ENCODE measurements around the gene CDC42EP1.

Gene CDC42EP1

DNA sequence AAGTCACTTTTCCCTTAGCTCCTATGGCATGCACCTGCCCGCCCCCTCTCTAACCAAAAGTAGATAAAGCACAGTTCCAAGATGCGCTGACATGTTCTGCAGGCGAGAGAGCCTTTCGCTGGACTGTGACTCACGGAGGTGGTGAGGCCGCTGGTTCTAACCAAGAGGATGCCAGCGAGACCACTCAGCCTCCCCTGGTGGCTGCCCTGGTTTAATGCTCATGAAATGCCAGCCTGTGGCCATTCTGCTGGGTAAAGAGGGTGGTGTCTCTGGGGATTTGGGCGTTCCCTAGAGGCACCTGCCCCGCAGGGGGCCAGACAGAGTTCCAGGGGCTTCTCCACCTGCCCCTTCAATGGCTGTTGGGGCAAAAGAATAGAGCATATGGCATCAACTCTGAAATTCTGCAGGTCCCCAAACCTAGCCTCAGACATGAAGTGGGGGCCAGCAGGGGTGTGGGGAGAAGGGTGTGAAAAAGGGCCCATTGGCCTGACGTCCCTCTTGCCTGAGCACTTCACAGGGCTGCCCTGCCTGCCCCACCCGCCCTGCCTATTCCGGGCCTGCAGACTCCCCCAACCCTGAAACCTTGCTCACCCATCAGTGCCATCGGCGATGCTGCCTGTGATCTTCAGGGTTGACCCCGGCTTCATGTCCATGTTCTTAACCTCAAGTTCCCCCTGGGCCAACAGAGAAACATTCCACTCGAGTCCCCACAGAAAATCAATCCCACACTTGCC, 11.1 kb downstream of the CDC42EP1 start:
- TF ChIP-seq, protein P1, sequence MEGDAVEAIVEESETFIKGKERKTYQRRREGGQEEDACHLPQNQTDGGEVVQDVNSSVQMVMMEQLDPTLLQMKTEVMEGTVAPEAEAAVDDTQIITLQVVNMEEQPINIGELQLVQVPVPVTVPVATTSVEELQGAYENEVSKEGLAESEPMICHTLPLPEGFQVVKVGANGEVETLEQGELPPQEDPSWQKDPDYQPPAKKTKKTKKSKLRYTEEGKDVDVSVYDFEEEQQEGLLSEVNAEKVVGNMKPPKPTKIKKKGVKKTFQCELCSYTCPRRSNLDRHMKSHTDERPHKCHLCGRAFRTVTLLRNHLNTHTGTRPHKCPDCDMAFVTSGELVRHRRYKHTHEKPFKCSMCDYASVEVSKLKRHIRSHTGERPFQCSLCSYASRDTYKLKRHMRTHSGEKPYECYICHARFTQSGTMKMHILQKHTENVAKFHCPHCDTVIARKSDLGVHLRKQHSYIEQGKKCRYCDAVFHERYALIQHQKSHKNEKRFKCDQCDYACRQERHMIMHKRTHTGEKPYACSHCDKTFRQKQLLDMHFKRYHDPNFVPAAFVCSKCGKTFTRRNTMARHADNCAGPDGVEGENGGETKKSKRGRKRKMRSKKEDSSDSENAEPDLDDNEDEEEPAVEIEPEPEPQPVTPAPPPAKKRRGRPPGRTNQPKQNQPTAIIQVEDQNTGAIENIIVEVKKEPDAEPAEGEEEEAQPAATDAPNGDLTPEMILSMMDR (IDR thresholded peaks at IDR 0.05; ENCODE audit: low read length, missing control alignments): peak; percentile 14

GRCh38 chr22:37571992-37572373, 11.7 kb downstream of the CDC42EP1 start:
- no peak for DNase-seq (ENCODE audit: low read depth)
- H3K4me3 ChIP-seq (replicated peaks; ENCODE audit: low read depth, low read length): no peak overlapping the region
- TF ChIP-seq, protein P1 (IDR thresholded peaks at IDR 0.05; ENCODE audit: low read length, missing control alignments): no peak

More for the DNA sequence above, 11.1 kb downstream of the CDC42EP1 start:
- H3K4me3 ChIP-seq (replicated peaks; ENCODE audit: low read depth, low read length): no peak overlapping the region
- no peak for DNase-seq (ENCODE audit: low read depth)

DNA sequence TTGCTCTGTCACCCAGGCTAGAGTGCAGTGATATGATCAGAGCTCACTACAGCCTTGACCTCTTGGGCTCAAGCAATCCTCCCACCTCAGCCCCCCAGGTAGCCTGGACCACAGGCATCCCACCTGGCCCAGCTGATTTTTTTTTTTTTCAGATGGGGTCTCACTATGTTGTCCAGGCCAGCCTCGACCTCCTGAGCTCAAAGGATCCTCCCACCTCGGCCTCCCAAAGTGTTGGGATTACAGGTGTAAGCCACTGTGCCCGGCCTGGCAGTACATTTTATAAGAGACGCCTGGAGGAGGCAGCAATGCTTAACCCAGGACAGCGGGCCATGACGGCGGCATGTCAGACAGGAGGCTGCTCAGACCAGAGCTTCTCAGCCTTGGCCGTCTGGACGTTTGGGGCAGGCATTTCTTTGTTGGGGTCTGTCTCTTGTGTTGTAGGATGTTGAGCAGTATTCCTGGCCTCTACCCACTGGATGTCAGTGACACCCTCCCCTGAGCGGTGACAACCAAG, 15.3 kb downstream of the CDC42EP1 start:
- TF ChIP-seq, protein P1 (IDR thresholded peaks at IDR 0.05; ENCODE audit: low read length, missing control alignments): no peak
- DNase-seq (ENCODE audit: low read depth): no peak
- H3K4me3 ChIP-seq (replicated peaks; ENCODE audit: low read depth, low read length): no peak overlapping the region

DNA sequence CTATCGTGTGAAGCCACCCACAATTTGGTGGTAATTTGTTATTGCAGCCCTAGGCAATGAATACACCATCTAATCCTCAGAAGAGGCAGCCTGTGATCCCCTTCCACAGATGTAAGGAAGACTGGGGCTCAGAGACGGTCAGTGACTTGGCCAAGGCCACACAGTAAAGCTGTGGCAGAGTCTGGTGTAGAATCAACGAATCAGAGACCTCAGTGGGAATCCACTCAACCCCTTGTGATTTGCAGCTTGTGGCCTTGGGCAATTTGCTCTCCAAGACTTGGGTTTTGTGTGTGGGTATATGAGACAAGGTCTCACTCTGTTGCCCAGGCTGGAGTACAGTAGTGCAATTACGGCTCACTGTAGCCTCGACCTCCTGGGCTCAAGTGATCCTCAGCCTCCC, 17.7 kb downstream of the CDC42EP1 start:
- no peak overlapping the region for H3K4me3 ChIP-seq (replicated peaks; ENCODE audit: low read depth, low read length)
- TF ChIP-seq, protein P1 (IDR thresholded peaks at IDR 0.05; ENCODE audit: low read length, missing control alignments): no peak

GRCh38 chr22:37581504-37581903, 21.2 kb downstream of the CDC42EP1 start:
- no peak for DNase-seq (ENCODE audit: low read depth)
- TF ChIP-seq, protein P1 (IDR thresholded peaks at IDR 0.05; ENCODE audit: low read length, missing control alignments): no peak
- no peak overlapping the region for H3K4me3 ChIP-seq (replicated peaks; ENCODE audit: low read depth, low read length)

More for the DNA sequence above, 17.7 kb downstream of the CDC42EP1 start:
- DNase-seq (ENCODE audit: low read depth): no peak

DNA sequence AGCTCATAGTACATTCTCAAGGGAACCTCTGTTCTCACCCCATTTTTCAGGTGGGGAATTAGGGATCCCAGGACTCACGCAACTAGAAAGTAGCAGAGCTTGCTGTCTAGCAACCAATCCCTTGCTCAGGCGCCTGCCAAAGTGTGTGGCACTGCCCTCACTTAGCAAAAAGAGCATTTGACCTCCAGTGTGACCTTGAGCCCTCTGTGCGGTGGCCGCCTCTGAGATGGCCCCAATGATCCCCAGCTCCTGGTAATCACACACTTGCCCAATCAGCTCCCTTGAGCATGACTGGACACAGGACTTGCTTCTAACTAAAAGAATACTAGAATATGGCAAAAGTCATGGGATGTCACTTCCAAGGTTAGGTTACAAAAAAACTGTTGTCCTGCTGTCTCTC, 22.2 kb downstream of the CDC42EP1 start:
- DNase-seq (ENCODE audit: low read depth): no peak
- no peak overlapping the region for H3K4me3 ChIP-seq (replicated peaks; ENCODE audit: low read depth, low read length)
- TF ChIP-seq, protein P1 (IDR thresholded peaks at IDR 0.05; ENCODE audit: low read length, missing control alignments): no peak

All from fibroblast of pulmonary artery (primary cell).